Measurements from ENCODE around the gene TMEM244. TPM values are rescaled to one million over a fixed set of nuclear protein-coding genes. Genes with fewer than 3 reads are reported as not detected.

The TMEM244 gene
- total RNA-seq, 1 donor from 2014 or later, result not detected

DNA sequence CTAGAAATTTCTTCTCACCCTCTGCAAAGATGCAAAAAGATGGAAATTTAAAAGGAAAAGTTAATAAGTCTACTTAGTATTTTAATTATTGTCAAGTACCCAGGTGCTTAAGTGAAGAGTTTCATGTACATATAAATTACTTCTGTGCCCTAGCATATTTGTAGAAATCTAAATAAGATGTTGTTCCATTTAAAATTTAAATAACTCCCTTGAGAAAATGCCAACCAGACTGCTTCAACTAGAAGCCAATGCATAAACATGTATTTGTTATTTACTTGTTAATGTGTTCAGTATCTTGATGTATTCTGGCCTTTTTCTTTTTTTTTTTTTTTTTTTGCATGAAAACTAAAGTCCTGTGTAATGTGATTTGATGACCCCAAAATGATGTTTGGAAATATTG, 6.3 kb upstream of the TMEM244 start:
- no peaks in the 10 kb centered on the region for H3K9me3 Mint-ChIP-seq (ENCODE audit: unreplicated experiment)
- H3K27me3 Mint-ChIP-seq (ENCODE audit: low read depth, unreplicated experiment), result peaks cover 2% of the 10 kb centered on the region

DNA sequence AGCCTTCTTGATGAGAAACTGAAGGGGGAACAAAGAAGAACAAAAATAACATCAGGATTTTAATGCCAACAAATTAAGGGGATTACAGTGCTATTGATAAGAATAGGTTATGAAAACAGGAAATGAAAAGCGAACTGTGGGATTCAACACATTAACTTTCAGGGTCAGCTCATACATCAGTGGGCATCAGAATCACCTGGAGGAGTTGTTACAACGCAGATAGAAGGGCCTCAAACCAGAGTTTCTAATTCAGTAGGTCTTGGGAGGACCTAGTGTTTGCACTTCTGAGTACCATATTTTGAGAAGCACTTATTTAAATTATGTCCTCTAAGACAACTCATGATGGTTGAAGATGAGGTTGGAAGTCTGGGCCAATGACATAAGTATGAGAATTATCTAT, 5.6 kb upstream of the TMEM244 start:
- Histone ChIP-seq H3K9ac (ENCODE audit: low read length) (no peak overlapping the region), H4K20me1 (ENCODE audit: insufficient read depth, low read length) (no peaks in the 10 kb centered on the region), H3K27ac (ENCODE audit: low read depth, low read length) (no peak overlapping the region), H3K4me2 (ENCODE audit: low read length) (no peak overlapping the region), H3K27me3 (ENCODE audit: insufficient read depth, low read length) (no peaks in the 10 kb centered on the region), H3K9me3 (ENCODE audit: insufficient read depth, low read depth, low read length) (no peaks in the 10 kb centered on the region), H3K36me3 (ENCODE audit: insufficient read depth, low read length) (no peaks in the 10 kb centered on the region), H3K4me3 (ENCODE audit: insufficient read depth, low read depth, low read length) (no peak overlapping the region), H3K79me2 (ENCODE audit: insufficient read depth, low read length) (no peaks in the 10 kb centered on the region), H2AFZ (ENCODE audit: low read depth, low read length) (no peak overlapping the region), H3K4me1 (ENCODE audit: insufficient read depth, low read length) (peaks cover 6% of the 10 kb centered on the region)
- TF ChIP-seq, protein P1, sequence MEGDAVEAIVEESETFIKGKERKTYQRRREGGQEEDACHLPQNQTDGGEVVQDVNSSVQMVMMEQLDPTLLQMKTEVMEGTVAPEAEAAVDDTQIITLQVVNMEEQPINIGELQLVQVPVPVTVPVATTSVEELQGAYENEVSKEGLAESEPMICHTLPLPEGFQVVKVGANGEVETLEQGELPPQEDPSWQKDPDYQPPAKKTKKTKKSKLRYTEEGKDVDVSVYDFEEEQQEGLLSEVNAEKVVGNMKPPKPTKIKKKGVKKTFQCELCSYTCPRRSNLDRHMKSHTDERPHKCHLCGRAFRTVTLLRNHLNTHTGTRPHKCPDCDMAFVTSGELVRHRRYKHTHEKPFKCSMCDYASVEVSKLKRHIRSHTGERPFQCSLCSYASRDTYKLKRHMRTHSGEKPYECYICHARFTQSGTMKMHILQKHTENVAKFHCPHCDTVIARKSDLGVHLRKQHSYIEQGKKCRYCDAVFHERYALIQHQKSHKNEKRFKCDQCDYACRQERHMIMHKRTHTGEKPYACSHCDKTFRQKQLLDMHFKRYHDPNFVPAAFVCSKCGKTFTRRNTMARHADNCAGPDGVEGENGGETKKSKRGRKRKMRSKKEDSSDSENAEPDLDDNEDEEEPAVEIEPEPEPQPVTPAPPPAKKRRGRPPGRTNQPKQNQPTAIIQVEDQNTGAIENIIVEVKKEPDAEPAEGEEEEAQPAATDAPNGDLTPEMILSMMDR (IDR thresholded peaks at IDR 0.05; ENCODE audit: insufficient read depth, low read depth, low read length), result no peak
- no peak for TF ChIP-seq EZH2 (IDR thresholded peaks at IDR 0.05; ENCODE audit: insufficient read depth, low read length)
- H3K4me1 Mint-ChIP-seq (ENCODE audit: low read depth, unreplicated experiment), result peaks cover 5% of the 10 kb centered on the region
- no peak overlapping the region for H3K27ac Mint-ChIP-seq (ENCODE audit: unreplicated experiment)
- DNase-seq (ENCODE audit: low read depth) (no peak), FAIRE-seq (no peak)
- no peak overlapping the region for H3K4me3 Mint-ChIP-seq (ENCODE audit: unreplicated experiment)
- H3K36me3 Mint-ChIP-seq (ENCODE audit: low read depth, unreplicated experiment), result no peaks in the 10 kb centered on the region
- H3K27me3 Mint-ChIP-seq (ENCODE audit: low read depth, unreplicated experiment), result no peaks in the 10 kb centered on the region
- H3K9me3 Mint-ChIP-seq (ENCODE audit: unreplicated experiment), result no peaks in the 10 kb centered on the region

More for the DNA sequence above, 6.3 kb upstream of the TMEM244 start:
- H3K9me3 ChIP-seq (ENCODE audit: insufficient read depth, low read depth, low read length), result no peaks in the 10 kb centered on the region
- H3K4me3 Mint-ChIP-seq (ENCODE audit: unreplicated experiment), result no peak overlapping the region
- no peaks in the 10 kb centered on the region for H3K27me3 ChIP-seq (ENCODE audit: insufficient read depth, low read length)
- H4K20me1 ChIP-seq (ENCODE audit: insufficient read depth, low read length), result no peaks in the 10 kb centered on the region
- H3K36me3 ChIP-seq (ENCODE audit: insufficient read depth, low read length), result no peaks in the 10 kb centered on the region
- no peaks in the 10 kb centered on the region for H3K36me3 Mint-ChIP-seq (ENCODE audit: low read depth, unreplicated experiment)
- no peak overlapping the region for H3K27ac Mint-ChIP-seq (ENCODE audit: unreplicated experiment)
- peak overlapping the region; percentile 37 for H3K4me2 ChIP-seq (ENCODE audit: low read length)
- no peak overlapping the region for H3K9ac ChIP-seq (ENCODE audit: low read length)
- no peak overlapping the region for H3K27ac ChIP-seq (ENCODE audit: low read depth, low read length)
- TF ChIP-seq EZH2 (IDR thresholded peaks at IDR 0.05; ENCODE audit: insufficient read depth, low read length), result no peak
- peaks cover 6% of the 10 kb centered on the region for H3K4me1 ChIP-seq (ENCODE audit: insufficient read depth, low read length)
- H3K79me2 ChIP-seq (ENCODE audit: insufficient read depth, low read length), result no peaks in the 10 kb centered on the region
- H3K4me3 ChIP-seq (ENCODE audit: insufficient read depth, low read depth, low read length), result no peak overlapping the region
- H3K4me1 Mint-ChIP-seq (ENCODE audit: low read depth, unreplicated experiment), result peaks cover 3% of the 10 kb centered on the region
- no peak for DNase-seq (ENCODE audit: low read depth)
- FAIRE-seq, result no peak
- peak overlapping the region; percentile 57 for H2AFZ ChIP-seq (ENCODE audit: low read depth, low read length)

- H3K36me3 Mint-ChIP-seq (ENCODE audit: low read depth, unreplicated experiment), result no peaks in the 10 kb centered on the region
- no peaks in the 10 kb centered on the region for H3K27me3 Mint-ChIP-seq (ENCODE audit: low read depth, unreplicated experiment)
- Histone ChIP-seq H3K9ac (ENCODE audit: low read length) (no peak overlapping the region), H3K9me3 (ENCODE audit: insufficient read depth, low read depth, low read length) (no peaks in the 10 kb centered on the region), H3K4me1 (ENCODE audit: insufficient read depth, low read length) (peaks cover 10% of the 10 kb centered on the region), H3K27ac (ENCODE audit: low read depth, low read length) (no peak overlapping the region), H3K27me3 (ENCODE audit: insufficient read depth, low read length) (no peaks in the 10 kb centered on the region), H3K36me3 (ENCODE audit: insufficient read depth, low read length) (no peaks in the 10 kb centered on the region), H3K4me3 (ENCODE audit: insufficient read depth, low read depth, low read length) (no peak overlapping the region), H2AFZ (ENCODE audit: low read depth, low read length) (no peak overlapping the region), H3K79me2 (ENCODE audit: insufficient read depth, low read length) (no peaks in the 10 kb centered on the region), H4K20me1 (ENCODE audit: insufficient read depth, low read length) (no peaks in the 10 kb centered on the region), H3K4me2 (ENCODE audit: low read length) (no peak overlapping the region)
- peaks cover 7% of the 10 kb centered on the region for H3K4me1 Mint-ChIP-seq (ENCODE audit: low read depth, unreplicated experiment)
- no peaks in the 10 kb centered on the region for H3K9me3 Mint-ChIP-seq (ENCODE audit: unreplicated experiment)
- no peak overlapping the region for H3K27ac Mint-ChIP-seq (ENCODE audit: unreplicated experiment)
- FAIRE-seq, result no peak
- DNase-seq (ENCODE audit: low read depth), result no peak
- TF ChIP-seq, protein P1 (IDR thresholded peaks at IDR 0.05; ENCODE audit: insufficient read depth, low read depth, low read length), result no peak
- no peak for TF ChIP-seq EZH2 (IDR thresholded peaks at IDR 0.05; ENCODE audit: insufficient read depth, low read length)
- H3K4me3 Mint-ChIP-seq (ENCODE audit: unreplicated experiment), result no peak overlapping the region
These were observed 5.1 kb upstream of the TMEM244 start for GRCh38 chr6:129866256-129866655.
